NCI-H345 (cell line): ENCODE measurements around the gene TLCD5.

ENCODE experiments used
- DNase-seq: peaks from one replicate; lab custom pipeline; 2025; lab: John Stamatoyannopoulos, UW

The TLCD5 gene

DNA sequence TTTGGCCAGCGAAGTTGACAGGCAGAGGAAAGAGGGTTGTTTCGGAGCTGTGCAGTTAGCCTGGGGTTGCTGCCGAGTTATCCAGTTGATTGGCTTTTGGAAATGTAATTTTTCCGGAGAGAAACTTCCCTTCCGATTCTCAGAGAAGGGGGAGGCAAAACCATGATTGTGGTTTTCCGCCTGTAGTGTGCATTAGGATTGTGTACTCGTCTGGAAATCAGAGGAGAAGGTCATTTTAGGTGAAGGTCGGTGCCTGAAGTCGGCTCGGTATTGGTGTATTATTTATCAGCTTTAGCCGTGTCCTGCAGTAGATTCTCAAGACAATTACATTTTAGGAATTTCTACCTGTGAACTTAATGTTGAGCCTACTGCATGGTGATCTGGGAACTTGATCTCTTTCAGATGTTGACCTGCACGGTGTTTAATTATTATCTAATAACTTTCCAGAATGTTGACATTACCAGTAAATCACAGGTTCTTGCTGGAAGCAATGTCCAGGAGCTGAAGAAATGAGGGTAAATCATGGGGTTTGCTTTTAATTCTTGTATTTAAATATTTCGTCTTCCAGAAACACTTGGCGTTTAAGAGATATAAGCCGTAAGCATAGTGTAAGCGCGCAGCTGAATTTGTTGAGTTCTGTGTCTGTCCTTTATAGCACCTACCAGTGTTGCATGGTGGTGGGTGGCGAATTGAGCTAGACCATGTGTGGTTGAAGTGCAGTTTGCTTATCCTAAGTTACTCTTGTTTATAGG lies 12.4 kb downstream of the TLCD5 start:
- no peak for DNase-seq

DNA sequence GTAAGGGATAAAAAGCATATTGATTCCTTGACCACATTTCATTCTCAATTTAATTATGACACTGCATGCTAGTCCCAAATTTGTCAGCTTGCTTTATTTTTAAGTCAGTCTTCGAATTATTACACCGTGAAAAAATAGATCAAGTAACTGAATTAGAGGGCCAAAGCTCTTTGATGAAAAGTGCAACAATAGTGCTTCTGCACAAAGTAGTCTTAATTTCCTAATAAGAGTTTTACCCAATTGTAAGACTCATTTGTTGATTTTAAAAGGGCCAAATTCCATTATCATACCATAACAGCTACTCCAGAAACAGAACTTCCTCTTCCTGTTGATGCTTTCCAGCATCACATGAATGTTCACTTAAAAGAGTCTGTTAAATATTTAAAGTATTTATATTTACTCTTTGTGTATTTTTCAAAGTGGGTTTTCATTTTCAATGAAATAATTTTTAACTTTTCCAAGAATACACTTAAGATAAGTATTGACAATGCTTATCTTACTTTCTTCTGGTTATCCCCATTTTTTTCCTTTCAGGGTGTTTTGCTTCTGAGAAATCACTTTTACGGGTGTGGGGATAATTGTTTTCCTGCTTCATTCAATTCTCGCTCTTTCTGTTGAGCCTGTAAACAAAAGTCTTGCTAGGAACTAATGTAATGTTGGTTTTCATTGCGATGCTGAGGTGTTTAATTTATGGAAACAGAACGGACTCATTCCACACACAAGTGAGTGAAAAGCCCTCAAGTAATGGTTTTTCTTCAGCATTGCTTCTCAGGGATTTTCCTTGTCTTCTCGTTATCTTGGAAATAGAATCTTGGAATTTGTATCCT lies 13.2 kb downstream of the TLCD5 start:
- DNase-seq: no peak

DNA sequence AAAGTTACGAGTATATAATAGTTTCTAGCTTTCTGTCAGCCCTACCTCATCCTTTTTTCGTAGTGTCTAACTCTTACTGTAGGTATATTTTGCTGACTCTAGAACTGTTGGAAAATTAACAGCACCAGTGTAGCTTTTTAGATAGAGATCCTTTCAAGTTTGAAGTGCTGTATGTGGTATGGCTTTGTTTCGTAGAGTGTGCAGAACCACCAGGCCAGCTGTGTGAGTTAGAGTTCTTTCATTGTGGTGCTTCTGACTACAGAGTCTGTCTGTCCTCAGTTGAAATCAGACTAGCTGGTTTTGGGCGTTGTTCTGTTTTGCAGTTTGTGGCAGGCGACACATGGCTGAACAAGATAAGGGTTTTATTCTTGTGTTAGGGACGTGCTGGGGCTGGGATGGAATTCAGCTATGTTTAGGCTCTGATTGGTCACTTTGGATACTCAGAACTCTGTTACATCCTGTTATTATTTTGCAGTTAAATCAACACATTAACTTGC lies 14.3 kb downstream of the TLCD5 start:
- no peak for DNase-seq

DNA sequence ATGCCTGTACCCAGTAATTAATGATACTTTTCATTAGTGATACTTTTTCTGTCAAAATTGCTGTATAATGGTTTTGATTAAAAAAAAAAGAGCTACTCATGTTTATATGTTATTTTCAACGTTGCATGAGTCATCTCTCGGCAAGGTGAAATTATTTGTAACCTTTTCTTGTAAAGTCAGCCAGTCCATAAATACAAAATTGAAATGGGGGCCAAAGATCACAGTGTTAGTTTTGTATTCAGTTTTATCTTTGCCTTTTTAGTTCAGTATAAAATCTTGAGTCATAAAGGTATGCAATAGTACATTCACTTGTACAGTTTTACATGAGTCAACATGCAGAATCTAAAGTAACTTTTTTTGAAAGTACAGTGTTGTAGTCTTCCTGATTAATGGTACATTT lies 15.4 kb downstream of the TLCD5 start:
- no peak for DNase-seq

DNA sequence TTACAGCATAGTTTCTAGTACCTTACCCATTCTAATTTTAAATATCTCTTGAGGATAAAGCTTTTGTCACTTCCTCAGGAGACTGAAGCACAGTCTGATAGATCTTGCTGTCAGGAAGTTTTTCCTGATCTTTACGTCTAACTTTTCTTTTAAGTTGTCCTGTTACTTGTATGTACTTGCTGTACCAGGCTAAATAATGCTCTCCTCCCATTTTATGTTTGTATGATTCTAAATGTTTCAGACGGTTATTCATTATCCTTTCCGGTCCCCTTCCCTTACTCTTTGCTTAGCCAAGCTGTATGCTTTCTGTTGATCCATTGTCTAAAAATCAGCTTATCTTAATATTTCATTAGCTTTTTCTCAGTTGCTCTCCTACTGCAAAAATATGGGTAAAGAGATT lies 17.1 kb downstream of the TLCD5 start:
- DNase-seq: no peak

DNA sequence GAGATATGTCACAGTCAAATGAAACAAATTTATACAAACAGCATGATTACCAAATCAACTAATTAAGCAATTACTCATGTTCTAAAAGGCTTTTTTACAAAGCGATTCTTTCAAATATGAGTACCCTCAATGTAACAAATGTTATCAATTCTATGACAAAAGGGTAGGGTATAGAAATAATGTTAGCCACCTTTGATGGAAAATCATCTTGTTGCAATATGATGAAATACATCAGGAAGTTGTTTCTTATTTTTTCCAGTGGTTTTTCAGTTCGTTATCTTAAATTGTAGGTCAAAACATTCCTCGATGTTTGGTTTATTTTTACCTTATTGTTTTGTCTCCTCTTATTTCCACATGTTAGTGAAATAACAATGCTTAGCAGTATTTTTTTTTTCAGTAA lies 17.6 kb downstream of the TLCD5 start:
- DNase-seq: no peak

DNA sequence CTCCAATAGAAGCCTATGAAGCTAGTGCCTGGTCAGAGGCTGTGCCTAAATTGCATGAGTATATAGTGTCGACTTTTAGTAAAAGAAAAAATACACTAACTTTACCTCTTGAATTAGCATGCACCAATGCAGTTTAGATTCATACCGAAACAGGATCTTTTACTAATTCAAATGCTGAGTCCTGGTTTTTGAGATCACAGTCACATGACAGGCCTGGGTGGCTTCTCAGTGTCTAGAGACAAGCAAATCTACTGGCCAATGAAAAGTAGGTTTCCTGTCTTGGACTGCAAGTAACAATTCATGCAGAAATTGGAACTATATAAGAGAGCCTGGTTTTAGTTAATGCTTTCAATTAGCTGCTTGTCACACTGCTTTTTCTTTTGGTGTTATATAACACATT lies 18.3 kb downstream of the TLCD5 start:
- no peak for DNase-seq

DNA sequence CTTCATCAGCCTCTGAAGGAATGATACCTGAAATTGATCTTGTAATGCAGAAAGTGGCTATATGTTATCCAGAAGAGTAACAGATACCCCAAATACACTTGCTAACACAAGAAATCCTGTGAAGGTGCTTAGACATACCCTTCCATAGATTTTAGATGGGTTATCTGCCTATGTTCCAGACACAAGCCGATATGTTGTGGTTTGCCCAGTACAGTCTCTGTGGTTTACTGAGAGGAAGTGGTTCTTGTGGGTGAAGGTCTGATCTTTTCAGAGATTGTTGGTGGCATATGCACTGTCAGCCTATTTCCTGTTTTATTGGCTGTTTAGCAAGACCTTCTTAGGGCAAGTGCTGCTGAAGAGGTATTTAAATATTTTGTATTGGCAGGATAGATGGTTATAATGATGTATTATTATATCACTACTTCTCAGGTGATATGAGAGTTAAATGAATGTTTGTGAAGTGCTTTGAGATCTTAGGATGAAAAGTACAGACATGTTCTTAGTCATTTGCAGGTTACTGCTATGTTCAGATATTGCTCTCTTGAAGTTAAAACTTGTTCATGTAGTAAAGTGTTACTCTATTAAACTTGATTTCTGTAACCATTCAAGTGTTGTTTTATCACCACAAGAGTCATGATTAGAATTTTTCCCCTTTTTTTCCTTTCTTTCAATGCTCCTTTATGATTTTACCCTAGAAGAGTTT lies 19.4 kb downstream of the TLCD5 start:
- no peak for DNase-seq

DNA sequence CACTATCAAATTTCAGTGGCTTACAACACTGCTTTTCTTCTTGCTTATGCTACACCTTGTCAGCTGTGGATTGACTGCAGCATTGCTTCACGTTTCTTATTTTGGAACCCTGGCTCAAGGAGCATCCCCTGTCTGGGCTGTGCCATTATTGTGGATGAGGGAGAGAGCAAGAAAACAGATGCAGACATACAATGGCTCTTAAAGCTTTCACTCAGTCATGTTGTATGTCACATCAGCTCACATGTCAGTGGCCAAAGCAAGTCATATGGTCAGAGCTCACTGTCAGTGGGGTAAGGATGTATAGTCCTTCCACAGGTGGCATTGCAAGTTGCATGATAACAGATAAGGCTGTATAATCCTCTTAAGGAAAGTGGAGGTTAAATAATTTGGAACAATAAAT lies 21.1 kb downstream of the TLCD5 start:
- no peak for DNase-seq

DNA sequence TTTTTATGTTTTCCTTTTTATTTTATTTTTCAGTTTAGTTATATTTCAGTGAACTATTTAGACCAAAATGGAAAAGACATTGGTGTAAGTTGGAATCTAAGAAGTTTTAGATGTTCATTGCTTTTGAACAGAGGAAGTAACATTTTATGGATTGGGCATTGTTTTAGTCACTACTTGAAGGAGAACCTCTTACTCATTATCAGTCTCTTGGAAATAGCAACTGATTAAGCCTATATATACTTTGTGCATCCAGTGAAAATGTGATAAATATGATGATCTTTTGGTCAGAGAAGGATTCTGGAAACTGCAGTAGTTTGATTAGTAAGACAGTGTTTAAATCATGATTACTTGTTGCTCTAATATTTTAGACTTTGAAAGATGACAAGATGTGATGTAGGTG lies 25.5 kb downstream of the TLCD5 start:
- no peak for DNase-seq

DNA sequence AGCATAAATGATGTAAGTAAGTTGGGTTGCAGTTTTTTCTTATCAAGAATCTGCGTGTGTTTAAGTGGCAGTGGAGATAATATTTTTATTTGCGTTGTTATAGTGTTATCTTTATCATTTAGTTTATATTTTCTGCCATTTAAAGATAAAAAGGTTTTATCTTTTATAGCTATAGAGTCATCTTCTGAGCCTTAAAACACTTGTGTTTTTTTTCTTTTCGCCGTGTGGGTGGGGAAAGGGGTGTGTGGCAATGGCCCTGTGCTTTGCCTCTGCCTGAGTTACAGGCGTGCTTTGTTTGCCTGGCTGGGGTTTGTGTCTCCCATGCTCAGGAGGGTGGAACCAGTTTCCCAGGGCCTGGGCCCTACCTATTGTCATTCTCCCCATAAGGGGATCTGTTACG lies 27.3 kb downstream of the TLCD5 start:
- no peak for DNase-seq

DNA sequence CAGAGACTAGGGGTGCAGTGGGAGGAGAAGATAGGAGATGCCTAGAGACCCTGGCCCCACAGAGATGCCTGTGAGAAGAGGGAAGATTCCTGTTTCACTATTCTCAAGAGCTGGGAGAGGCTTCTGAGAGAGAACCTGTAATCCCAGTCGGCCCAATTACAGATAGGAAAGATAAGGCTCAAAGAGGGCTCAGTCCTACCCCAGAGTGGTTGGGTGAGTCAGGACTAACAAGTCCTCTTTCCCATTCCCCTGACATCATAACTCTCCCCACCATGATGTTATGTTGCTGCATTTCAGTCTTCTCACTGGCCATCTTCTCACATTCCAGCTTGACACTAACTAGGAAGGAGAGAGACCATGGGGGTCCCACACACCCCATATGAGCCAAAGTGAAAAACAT lies 29.0 kb downstream of the TLCD5 start:
- DNase-seq: no peak

DNA sequence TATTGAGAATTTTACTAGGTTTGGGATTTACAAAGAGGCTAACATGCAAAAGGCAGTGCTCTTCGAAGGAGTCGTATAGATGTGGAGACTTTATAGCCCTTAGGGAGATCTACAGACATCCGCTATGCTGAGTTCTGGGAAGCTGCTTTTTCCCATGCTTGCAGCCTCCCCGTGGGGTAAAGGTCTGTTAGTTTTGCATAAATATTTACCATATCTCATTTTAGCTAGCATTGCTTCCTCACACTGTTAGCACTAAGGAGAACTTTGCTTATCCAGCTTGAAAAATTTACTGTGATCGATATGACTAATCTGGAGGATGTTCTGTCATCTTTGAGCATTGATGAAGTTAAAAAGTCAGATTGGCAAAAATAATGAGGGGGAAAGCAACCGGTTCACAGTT lies 29.7 kb downstream of the TLCD5 start:
- no peak for DNase-seq

DNA sequence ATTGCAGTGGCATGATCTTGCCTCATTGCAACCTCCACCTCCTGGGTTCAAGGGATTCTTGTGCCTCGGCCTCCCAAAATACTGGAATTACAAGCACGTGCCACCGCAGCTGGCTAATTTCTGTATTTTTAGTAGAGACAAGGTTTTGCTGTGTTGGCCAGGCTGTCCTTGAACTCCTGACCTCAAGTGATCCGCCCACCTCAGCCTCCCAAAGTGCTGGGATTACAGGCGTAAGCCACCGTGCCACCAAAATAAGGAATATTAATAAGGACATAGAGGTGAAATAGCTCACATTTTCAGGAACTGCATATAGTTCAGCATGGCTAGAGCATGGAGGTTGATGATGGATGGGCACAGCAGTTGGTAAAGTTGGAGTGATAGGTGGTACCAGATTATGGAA lies 32.5 kb downstream of the TLCD5 start:
- no peak for DNase-seq

DNA sequence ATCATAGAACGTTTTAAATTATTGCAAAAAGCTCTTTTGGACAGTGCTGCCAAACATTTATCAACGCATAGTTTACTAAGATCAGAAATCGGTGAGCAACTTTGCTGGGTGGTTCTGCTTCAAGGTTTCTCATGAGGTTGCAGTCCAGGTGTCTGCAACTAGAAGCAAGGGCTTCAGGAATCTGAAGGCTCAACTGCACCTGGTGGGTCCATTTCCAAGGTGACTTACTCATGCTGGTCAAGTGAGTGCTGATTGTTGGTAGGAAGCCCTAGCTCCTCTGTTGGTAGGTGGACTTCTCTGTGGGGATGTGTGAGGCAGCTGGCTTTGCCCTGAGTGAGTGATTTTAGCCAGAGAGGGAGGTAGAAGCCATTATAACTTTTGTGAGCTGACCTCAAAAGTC lies 33.6 kb downstream of the TLCD5 start:
- no peak for DNase-seq

DNA sequence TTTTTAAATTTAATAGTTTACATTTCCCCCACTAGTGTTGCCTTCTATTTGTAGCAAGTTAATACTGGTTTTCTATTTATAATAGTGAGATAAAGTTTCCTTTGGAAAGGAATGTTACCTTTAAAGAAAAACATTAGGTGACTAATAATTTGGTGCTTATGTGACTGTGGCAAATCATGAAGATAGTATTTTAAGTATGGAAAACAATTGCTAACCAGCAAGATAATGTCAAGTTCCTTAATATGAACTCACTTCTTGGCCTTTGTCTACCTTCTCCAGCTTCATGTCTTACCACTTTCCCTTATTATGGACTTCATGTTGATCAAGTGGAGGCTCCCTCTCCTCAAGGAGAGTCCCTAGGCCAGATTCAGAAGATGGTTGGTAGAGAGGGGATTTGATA lies 38.3 kb downstream of the TLCD5 start:
- DNase-seq: no peak

DNA sequence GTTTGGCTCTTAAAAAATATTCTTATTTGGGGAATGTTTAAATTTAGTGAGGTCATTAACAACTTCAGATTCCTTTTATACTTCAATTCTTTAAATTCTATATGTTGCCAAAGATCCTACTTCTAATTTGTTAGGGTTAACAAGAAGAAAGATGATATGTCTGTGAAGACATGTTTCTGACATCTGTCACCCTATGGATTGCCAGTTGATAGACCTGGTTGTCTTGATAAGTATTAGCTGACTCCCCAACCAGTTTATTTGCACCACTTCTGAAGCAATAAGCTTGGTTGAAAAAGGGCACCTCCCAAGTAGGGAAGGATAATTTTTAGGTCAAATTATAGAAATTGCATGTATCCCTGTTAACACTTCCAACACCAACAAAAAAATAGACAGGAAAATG lies 40.4 kb downstream of the TLCD5 start:
- no peak for DNase-seq

DNA sequence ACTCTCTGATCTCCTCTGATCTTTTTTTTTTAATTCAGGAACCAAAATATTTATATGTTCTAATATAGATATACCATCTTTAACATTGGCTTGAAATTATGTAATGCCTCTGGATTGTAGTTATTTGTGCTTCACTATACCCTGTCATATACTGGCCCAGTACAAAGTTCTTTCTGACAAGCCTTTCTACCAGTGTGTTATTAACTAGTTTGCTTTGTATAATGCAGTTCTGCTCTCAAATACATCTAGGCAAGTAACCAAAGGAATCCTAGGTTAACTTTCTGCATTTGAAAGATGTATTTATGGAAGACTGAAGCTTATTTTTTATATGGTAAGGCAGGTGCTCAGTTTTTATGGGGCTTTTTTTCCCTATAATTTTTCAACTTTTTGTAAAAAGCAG lies 47.2 kb downstream of the TLCD5 start:
- DNase-seq: no peak

DNA sequence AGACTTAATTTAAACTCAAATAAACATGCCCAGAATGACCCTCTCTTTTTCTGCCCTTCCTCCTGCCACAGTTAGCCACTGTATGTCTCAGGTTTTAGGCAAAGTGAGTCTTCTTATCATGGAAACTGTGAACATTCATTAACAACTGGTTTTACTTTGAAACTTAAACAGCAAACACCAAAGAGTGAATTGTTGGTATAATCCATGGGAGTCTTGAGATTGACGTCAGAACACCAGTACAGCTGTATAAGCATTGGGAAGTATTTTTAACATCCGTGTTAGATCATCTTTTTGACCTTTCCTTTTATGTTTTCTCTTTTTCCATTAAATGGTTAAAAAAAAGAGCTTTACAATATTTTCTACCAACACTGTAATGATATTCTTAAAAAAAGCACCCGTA lies 50.0 kb downstream of the TLCD5 start:
- DNase-seq: no peak

DNA sequence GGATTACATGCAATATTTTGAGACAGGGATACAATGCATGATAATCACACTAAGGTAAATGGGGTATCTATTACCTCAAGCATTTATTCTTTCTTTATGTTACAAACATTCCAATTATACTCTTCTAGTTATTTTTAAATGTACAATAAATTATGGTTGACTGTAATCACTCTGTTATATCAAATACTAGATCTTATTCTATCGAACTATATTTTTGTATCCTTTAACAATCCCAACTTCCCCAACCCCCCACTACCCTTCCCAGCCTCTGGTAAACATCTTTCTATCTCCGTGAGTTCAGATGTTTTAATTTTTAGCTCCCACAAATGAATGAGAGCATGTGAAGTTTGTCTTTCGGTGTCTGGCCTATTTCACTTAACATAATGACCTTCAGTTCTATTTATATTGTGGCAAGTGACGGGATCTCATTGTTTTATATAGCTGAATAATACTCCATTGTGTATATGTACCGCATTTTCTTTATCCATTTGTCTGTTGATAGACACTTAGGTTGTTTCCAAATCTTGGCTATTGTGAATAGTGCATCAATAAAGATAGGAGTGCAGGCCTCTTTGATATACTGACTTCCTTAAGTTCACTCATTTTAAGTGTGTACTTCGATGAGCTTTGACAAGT lies 51.6 kb downstream of the TLCD5 start:
- no peak for DNase-seq

DNA sequence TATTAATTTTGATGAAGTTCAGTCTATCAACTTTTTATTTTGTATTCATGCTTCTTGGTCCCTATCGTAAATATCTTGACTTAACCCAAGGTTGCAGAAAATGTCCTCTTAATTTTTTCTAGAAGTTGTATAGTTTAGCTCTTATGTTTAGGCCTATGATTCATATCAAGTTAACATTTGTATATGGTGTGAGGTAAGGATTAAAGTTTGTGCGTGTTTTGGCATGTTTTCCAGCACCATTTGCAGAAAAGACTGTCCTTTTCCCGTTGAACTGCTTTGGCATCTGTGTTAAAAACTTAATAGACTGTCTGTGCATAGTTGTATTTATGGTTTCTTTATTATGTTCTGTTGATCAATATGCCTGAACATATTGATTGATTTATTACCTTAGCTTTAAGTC lies 53.4 kb downstream of the TLCD5 start:
- no peak for DNase-seq

DNA sequence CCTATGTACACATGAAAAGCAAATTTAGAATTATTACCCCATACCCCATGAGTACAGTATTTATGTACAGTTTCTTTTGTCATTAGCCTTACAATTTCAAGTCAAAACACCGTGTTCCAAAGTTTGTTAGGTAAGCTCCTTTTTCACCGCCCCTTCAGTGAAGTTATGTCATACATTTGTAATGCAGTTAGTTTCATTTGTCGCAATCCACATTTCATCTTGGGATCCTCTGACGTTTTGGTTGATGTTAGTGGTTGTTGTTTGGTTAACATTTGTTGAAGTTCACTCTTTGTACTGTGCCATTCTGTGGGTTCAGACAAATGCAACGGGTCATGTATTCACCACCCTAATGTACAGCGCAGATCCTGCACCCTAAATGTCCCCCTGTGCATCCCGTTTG lies 56.3 kb downstream of the TLCD5 start:
- DNase-seq: no peak
